GM18505 (cell line): ENCODE results near the gene EFCC1.

Source experiments
- ATAC-seq: cut with Tn5 transposase; IDR thresholded peaks from one replicate; pipeline ENCODE4 v1.9.1; 2021; ENCODE audit not compliant: unreplicated experiment
- POLR2A ChIP-seq: IDR thresholded peaks from 4 replicates; pipeline ENCODE4 v1.6.1; 2011; ENCODE audit warnings: borderline replicate concordance; ENCODE audit not compliant: insufficient read depth, insufficient read length; ENCODE audit errors: extremely low read depth

The EFCC1 gene

GRCh38 chr3:129050556-129051295, 49.6 kb downstream of the EFCC1 start:
- TF ChIP-seq POLR2A: no peak
- ATAC-seq: no peak

- TF ChIP-seq POLR2A: no peak
- no peak for ATAC-seq
Observed at GRCh38 chr3:129051871-129052340, 50.8 kb downstream of the EFCC1 start.

GRCh38 chr3:129052675-129053074, 51.6 kb downstream of the EFCC1 start:
- no peak for TF ChIP-seq POLR2A
- ATAC-seq: no peak

GRCh38 chr3:129054605-129055104, 53.6 kb downstream of the EFCC1 start:
- no peak for TF ChIP-seq POLR2A
- no peak for ATAC-seq

GRCh38 chr3:129056451-129057173, 55.5 kb downstream of the EFCC1 start:
- no peak for ATAC-seq
- no peak for TF ChIP-seq POLR2A

GRCh38 chr3:129057249-129057648, 56.1 kb downstream of the EFCC1 start:
- no peak for ATAC-seq
- TF ChIP-seq POLR2A: no peak

GRCh38 chr3:129058441-129059200, 57.5 kb downstream of the EFCC1 start:
- no peak for TF ChIP-seq POLR2A
- peak; percentile 49 for ATAC-seq

GRCh38 chr3:129059311-129059958, 58.3 kb downstream of the EFCC1 start:
- no peak for TF ChIP-seq POLR2A
- no peak for ATAC-seq

- no peak for ATAC-seq
- no peak for TF ChIP-seq POLR2A
Observed at GRCh38 chr3:129060276-129061022, 59.3 kb downstream of the EFCC1 start, which contains the start of gene GP9. TSS of gene GP9 (plus strand) at chr3:129060779. CDS start at chr3:129061740, 961 bp downstream.

GRCh38 chr3:129061023-129061887, 60.2 kb downstream of the EFCC1 start:
- no peak for ATAC-seq
- no peak for TF ChIP-seq POLR2A
